ENCODE measurements around the gene RRP15. TPM values are rescaled to one million over a fixed set of nuclear protein-coding genes. Genes with fewer than 3 reads are reported as not detected.

RRP15 gene
- polyA plus RNA-seq, 1 donor (not counting 4 experiments of a cell fraction or from before 2014, with no cell fraction given), result 15.8 TPM

GRCh38 chr1:218257971-218258370, 27.1 kb upstream of the RRP15 start:
- dilution Hi-C loops (cut with MboI; ENCODE audit: extremely low pct_ligation_motif_present, low sequenced_read_pairs), result no loop called here
- Histone ChIP-seq H3K4me1 (ENCODE audit: control insufficient read depth, extremely low read depth, insufficient read depth, low read length) (no peaks in the 10 kb centered on the region), H3K9ac (ENCODE audit: control insufficient read depth, extremely low read depth, insufficient read depth, low read length) (no peak overlapping the region), H3K36me3 (ENCODE audit: control insufficient read depth in 2 of 2, extremely low read depth in 1 of 2, insufficient read depth in 2 of 2, low read length in 2 of 2) (no peaks in the 10 kb centered on the region), H4K20me1 (ENCODE audit: control insufficient read depth, extremely low read depth, insufficient read depth, low read length) (no peaks in the 10 kb centered on the region), H3K9me1 (ENCODE audit: control insufficient read depth, extremely low read depth, insufficient read depth, low read length) (no peaks in the 10 kb centered on the region), H3K79me2 (ENCODE audit: control insufficient read depth, insufficient read depth, low read length) (no peaks in the 10 kb centered on the region), H2AFZ (ENCODE audit: control insufficient read depth, low read length) (no peak overlapping the region), H3K9me3 (ENCODE audit: control insufficient read depth, low read depth, low read length) (no peaks in the 10 kb centered on the region), H3K27ac (ENCODE audit: control insufficient read depth, insufficient read depth, low read length) (no peak overlapping the region), H3K4me3 (ENCODE audit: control insufficient read depth in 2 of 3, extremely low read depth in 1 of 3, insufficient read depth in 2 of 3, low read depth in 1 of 3, low read length in 3 of 3) (no peak overlapping the region), H3K27me3 (ENCODE audit: control insufficient read depth, extremely low read depth, insufficient read depth, low read length) (peaks cover 3% of the 10 kb centered on the region), H3K4me2 (ENCODE audit: control insufficient read depth, extremely low read depth, insufficient read depth, low read depth, low read length) (no peak overlapping the region)
- DNase-seq (ENCODE audit: low read depth, low spot score) (no peak), FAIRE-seq (no peak)
- TF ChIP-seq EZH2 (IDR thresholded peaks at IDR 0.05; ENCODE audit: low read length), result no peak

GRCh38 chr1:218259339-218259738, 25.8 kb upstream of the RRP15 start:
- Histone ChIP-seq H3K27ac (ENCODE audit: control insufficient read depth, insufficient read depth, low read length) (no peak overlapping the region), H3K9ac (ENCODE audit: control insufficient read depth, extremely low read depth, insufficient read depth, low read length) (no peak overlapping the region), H3K9me1 (ENCODE audit: control insufficient read depth, extremely low read depth, insufficient read depth, low read length) (no peaks in the 10 kb centered on the region), H3K4me2 (ENCODE audit: control insufficient read depth, extremely low read depth, insufficient read depth, low read depth, low read length) (no peak overlapping the region), H3K4me3 (ENCODE audit: control insufficient read depth in 2 of 3, extremely low read depth in 1 of 3, insufficient read depth in 2 of 3, low read depth in 1 of 3, low read length in 3 of 3) (no peak overlapping the region), H3K79me2 (ENCODE audit: control insufficient read depth, insufficient read depth, low read length) (no peaks in the 10 kb centered on the region), H4K20me1 (ENCODE audit: control insufficient read depth, extremely low read depth, insufficient read depth, low read length) (no peaks in the 10 kb centered on the region), H3K9me3 (ENCODE audit: control insufficient read depth, low read depth, low read length) (no peaks in the 10 kb centered on the region), H3K27me3 (ENCODE audit: control insufficient read depth, extremely low read depth, insufficient read depth, low read length) (peaks cover 3% of the 10 kb centered on the region), H3K4me1 (ENCODE audit: control insufficient read depth, extremely low read depth, insufficient read depth, low read length) (no peaks in the 10 kb centered on the region), H3K36me3 (ENCODE audit: control insufficient read depth in 2 of 2, extremely low read depth in 1 of 2, insufficient read depth in 2 of 2, low read length in 2 of 2) (no peaks in the 10 kb centered on the region), H2AFZ (ENCODE audit: control insufficient read depth, low read length) (no peak overlapping the region)
- no peak for FAIRE-seq
- TF ChIP-seq EZH2 (IDR thresholded peaks at IDR 0.05; ENCODE audit: low read length) (no peak), CTCF (optimal IDR thresholded peaks at IDR 0.05 in 1 of 3, IDR thresholded peaks at IDR 0.05 in 1 of 3, conservative IDR thresholded peaks at IDR 0.05 in 1 of 3; ENCODE audit: extremely low read depth in 1 of 3, insufficient read depth in 2 of 3, low read length in 3 of 3) (no peak)
- dilution Hi-C loops (cut with MboI; ENCODE audit: extremely low pct_ligation_motif_present, low sequenced_read_pairs), result no loop called here
- no peak for DNase-seq (ENCODE audit: low read depth, low spot score)

- Histone ChIP-seq H3K27ac (ENCODE audit: control insufficient read depth, insufficient read depth, low read length) (no peak overlapping the region), H3K27me3 (ENCODE audit: control insufficient read depth, extremely low read depth, insufficient read depth, low read length) (peaks cover 3% of the 10 kb centered on the region), H4K20me1 (ENCODE audit: control insufficient read depth, extremely low read depth, insufficient read depth, low read length) (no peaks in the 10 kb centered on the region), H3K4me1 (ENCODE audit: control insufficient read depth, extremely low read depth, insufficient read depth, low read length) (no peaks in the 10 kb centered on the region), H3K79me2 (ENCODE audit: control insufficient read depth, insufficient read depth, low read length) (no peaks in the 10 kb centered on the region), H3K9ac (ENCODE audit: control insufficient read depth, extremely low read depth, insufficient read depth, low read length) (no peak overlapping the region), H3K9me3 (ENCODE audit: control insufficient read depth, low read depth, low read length) (no peaks in the 10 kb centered on the region), H3K4me2 (ENCODE audit: control insufficient read depth, extremely low read depth, insufficient read depth, low read depth, low read length) (no peak overlapping the region), H3K36me3 (ENCODE audit: control insufficient read depth in 2 of 2, extremely low read depth in 1 of 2, insufficient read depth in 2 of 2, low read length in 2 of 2) (no peaks in the 10 kb centered on the region), H2AFZ (ENCODE audit: control insufficient read depth, low read length) (no peak overlapping the region), H3K4me3 (ENCODE audit: control insufficient read depth in 2 of 3, extremely low read depth in 1 of 3, insufficient read depth in 2 of 3, low read depth in 1 of 3, low read length in 3 of 3) (no peak overlapping the region), H3K9me1 (ENCODE audit: control insufficient read depth, extremely low read depth, insufficient read depth, low read length) (no peaks in the 10 kb centered on the region)
- peak; percentile 13 for FAIRE-seq
- dilution Hi-C loops (cut with MboI; ENCODE audit: extremely low pct_ligation_motif_present, low sequenced_read_pairs), result no loop called here
- no peak for DNase-seq (ENCODE audit: low read depth, low spot score)
- no peak for TF ChIP-seq EZH2 (IDR thresholded peaks at IDR 0.05; ENCODE audit: low read length)
- TF ChIP-seq CTCF (optimal IDR thresholded peaks at IDR 0.05 in 1 of 3, IDR thresholded peaks at IDR 0.05 in 1 of 3, conservative IDR thresholded peaks at IDR 0.05 in 1 of 3; ENCODE audit: extremely low read depth in 1 of 3, insufficient read depth in 2 of 3, low read length in 3 of 3), result peak; percentile 32 to 57 (median 44)
These were observed 25.3 kb upstream of the RRP15 start for GRCh38 chr1:218259800-218260199.

Measured in keratinocyte (primary cell).